K562 (cell line): ENCODE measurements around the gene FBLN7. TPM values are rescaled to one million over a fixed set of nuclear protein-coding genes. Genes with fewer than 3 reads are reported as not detected.

ENCODE experiments used
- ATAC-seq: fragments of 200-7000 bp; cut with Tn5 transposase; 3 replicates; pipeline ENCODE4 v1.9.1; 2020; ENCODE audit warnings: moderate library complexity
- BruUV-seq: library from RNA; stranded (reverse); fragments of 400-500 nt; replicated peaks from 2 replicates; lab custom pipeline; 2021; lab: Mats Ljungman, UMichigan
- CTCF ChIA-PET: fragments of 300-600 bp; formaldehyde crosslinking; extraction: SDS; loops from one replicate; lab custom pipeline; 2021; ENCODE audit warnings: low intra/inter-chr PET ratio; lab: Yijun Ruan, JAX
- POLR2A ChIA-PET: fragments of 300-600, 350-650 bp; sonication (Branson Sonifier 250); formaldehyde crosslinking; extraction: SDS; loops from one replicate; lab custom pipeline; 2021; ENCODE audit warnings: antibody characterized with exemption, inconsistent platforms; lab: Yijun Ruan, JAX
- DNase-seq, 4 experiments: peaks; one replicate each; pipeline versions ENCODE4 v3.0.0 to v3.0.0-alpha.2; 2011 to 2018; ENCODE audit warnings: low spot score in 3 of 4, mixed read lengths in 3 of 4; ENCODE audit errors: extremely low read depth in 1 of 4
- FAIRE-seq: peaks from 2 replicates; lab custom pipeline; 2011; peaks lifted over from hg19 to GRCh38; lab: Jason Lieb, UNC
- H2AFZ ChIP-seq: 2 replicates; pipeline ENCODE4 v1.6.0; 2011; ENCODE audit warnings: low read depth, low read length, control low read depth, inconsistent platforms
- H3K27ac ChIP-seq: fragments of 200-600 bp; 3 replicates; pipeline ENCODE4 v1.8.0; 2011; ENCODE audit warnings: low read depth, mild to moderate bottlenecking, control low read depth, inconsistent platforms, low read length, moderate library complexity, mixed read lengths; ENCODE audit errors: extremely low read depth
- H3K27me3 ChIP-seq, 2 experiments: fragments of 300-600 bp in 1 of 2; 2 replicates in 1 of 2; 3 replicates in 1 of 2; pipeline versions ENCODE4 v1.6.0 to v1.8.0; 2011; ENCODE audit warnings: inconsistent platforms in 2 of 2, low read length in 2 of 2, mild to moderate bottlenecking in 1 of 2, mixed read lengths in 1 of 2, moderate library complexity in 1 of 2; ENCODE audit not compliant: control insufficient read depth in 2 of 2, insufficient read depth in 2 of 2
- H3K36me3 ChIP-seq: fragments of 300-600 bp; 3 replicates; pipeline ENCODE4 v1.8.0; 2011; ENCODE audit warnings: mild to moderate bottlenecking, low read length, inconsistent platforms; ENCODE audit not compliant: control insufficient read depth, insufficient read depth
- H3K4me1 ChIP-seq, 2 experiments: fragments of 200-600 bp in 1 of 2; replicated peaks in 1 of 2; 2 replicates in 1 of 2; 3 replicates in 1 of 2; pipeline versions ENCODE4 v1.5.1 to v1.8.0; 2011; ENCODE audit warnings: inconsistent platforms in 2 of 2, low read length in 2 of 2, mild to moderate bottlenecking in 1 of 2, mixed read lengths in 1 of 2, moderate library complexity in 1 of 2; ENCODE audit not compliant: control insufficient read depth in 2 of 2, insufficient read depth in 2 of 2
- H3K4me2 ChIP-seq: 2 replicates; pipeline ENCODE4 v1.6.1; 2011; ENCODE audit warnings: low read length, control low read depth, inconsistent platforms, mixed read lengths; ENCODE audit not compliant: insufficient read depth
- H3K4me3 ChIP-seq: fragments of 200-600 bp; sonication (generic), shearing (Covaris generic); 2 replicates; pipeline ENCODE4 v1.5.1; 2016; ENCODE audit warnings: control low read depth, inconsistent platforms
- H3K79me2 ChIP-seq: fragments of 200-600 bp; 3 replicates; pipeline ENCODE4 v1.8.0; 2011; ENCODE audit warnings: low read length, inconsistent platforms; ENCODE audit not compliant: control insufficient read depth, insufficient read depth
- H3K9ac ChIP-seq, 2 experiments: 2 replicates each; pipeline versions ENCODE4 v1.6.0 to v1.6.1; 2011; ENCODE audit warnings: low read depth in 2 of 2, low read length in 2 of 2, control low read depth in 1 of 2, inconsistent platforms in 1 of 2, mild to moderate bottlenecking in 1 of 2, mixed read lengths in 1 of 2; ENCODE audit not compliant: insufficient read depth in 1 of 2
- H3K9me1 ChIP-seq: one replicate; pipeline ENCODE4 v1.6.0; 2011; ENCODE audit warnings: inconsistent platforms, mild to moderate bottlenecking, low read length, moderate library complexity; ENCODE audit not compliant: control insufficient read depth, insufficient read depth
- H3K9me3 ChIP-seq: replicated peaks from 2 replicates; pipeline ENCODE4 v1.5.1; 2011; ENCODE audit warnings: low read depth, low read length, inconsistent platforms; ENCODE audit not compliant: control insufficient read depth, insufficient read depth
- H4K20me1 ChIP-seq: replicated peaks from 2 replicates; pipeline ENCODE4 v1.6.1; 2011; ENCODE audit warnings: low read length, inconsistent platforms, mixed read lengths; ENCODE audit not compliant: control insufficient read depth, insufficient read depth
- HMG20A ChIP-seq: fragments of 450-650 bp; formaldehyde crosslinking; conservative IDR thresholded peaks from 2 replicates; pipeline ENCODE4 v1.4.0; 2020; ENCODE audit warnings: mild to moderate bottlenecking, mixed read lengths
- ZSCAN29 ChIP-seq: fragments of 450-650 bp; IDR thresholded peaks from 2 replicates; pipeline ENCODE4 v1.6.1; 2017
- WGBS: fragments of 100-300 bp; shearing (Covaris generic); methylation state at CpG from one replicate; pipeline ENCODE4 v1.1.6; 2016; ENCODE audit warnings: low coverage, mixed read lengths; ENCODE audit not compliant: insufficient coverage; ENCODE audit errors: missing lambda C conversion rate; 5-methylcytosine and 5-hydroxymethylcytosine counted together
- in situ Hi-C: fragments of 300-500 bp; cut with MboI; formaldehyde crosslinking; loops from 4 replicates; pipeline ENCODE4 v1.15.0; 2018; ENCODE audit warnings: inconsistent platforms, mixed read lengths
- intact Hi-C: fragments of 100-400 bp; cut with micrococcal nuclease; formaldehyde crosslinking; loops from 2 replicates; pipeline ENCODE4 v1.14.2; 2022
- polyA plus RNA-seq, 8 experiments: library from polyadenylated mRNA; depleted of rRNA in 4 of 8; stranded (reverse) in 5 of 8; unstranded in 3 of 8; fragments of >200 nt; fragmentation: Nextera tagmentation in 2 of 8; fragmentation: Illumina TruSeq in 1 of 8; extraction: Ambion mirVana in 2 of 8; extraction: Trizol in 1 of 8; gene quantifications; 2 replicates each; pipeline versions ENCODE4 v1.2.1 to v1.2.3, GENCODE V29; 2011 to 2014; ENCODE audit warnings: inconsistent platforms in 1 of 8, missing spikeins in 1 of 8
- total RNA-seq, 7 experiments: library from RNA; depleted of rRNA in 6 of 7; stranded (reverse); fragments of >200 nt in 6 of 7; fragmentation: Illumina TruSeq in 2 of 7; extraction: Trizol in 2 of 7; gene quantifications; 2 replicates each; pipeline versions ENCODE4 v1.2.1 to v1.2.3, GENCODE V29; 2011 to 2021; ENCODE audit warnings: low replicate concordance in 1 of 7
- TF ChIP-seq, protein P1 (sequence below): fragments of 250-450 bp; sonication (Bioruptor Pico); IDR thresholded peaks from 2 replicates; pipeline ENCODE4 v1.4.0; 2020; ENCODE audit warnings: mild to moderate bottlenecking, moderate library complexity
- TF ChIP-seq, protein P2 (sequence below): IDR thresholded peaks from 2 replicates; pipeline ENCODE4 v1.6.1; 2011; ENCODE audit not compliant: insufficient read length; ENCODE audit errors: extremely low read depth
- TF ChIP-seq, protein P3 (sequence below): IDR thresholded peaks from 3 replicates; pipeline ENCODE4 v1.6.1; 2011; ENCODE audit warnings: borderline replicate concordance, mild to moderate bottlenecking, moderate library complexity; ENCODE audit not compliant: insufficient read length; ENCODE audit errors: extremely low read depth

FBLN7 gene
- total and polyA plus RNA-seq, 9 of the 15 experiments (the other 6 are each of a cell fraction or from before 2014, with no cell fraction given) = 0.13 TPM; not detected in 8

DNA sequence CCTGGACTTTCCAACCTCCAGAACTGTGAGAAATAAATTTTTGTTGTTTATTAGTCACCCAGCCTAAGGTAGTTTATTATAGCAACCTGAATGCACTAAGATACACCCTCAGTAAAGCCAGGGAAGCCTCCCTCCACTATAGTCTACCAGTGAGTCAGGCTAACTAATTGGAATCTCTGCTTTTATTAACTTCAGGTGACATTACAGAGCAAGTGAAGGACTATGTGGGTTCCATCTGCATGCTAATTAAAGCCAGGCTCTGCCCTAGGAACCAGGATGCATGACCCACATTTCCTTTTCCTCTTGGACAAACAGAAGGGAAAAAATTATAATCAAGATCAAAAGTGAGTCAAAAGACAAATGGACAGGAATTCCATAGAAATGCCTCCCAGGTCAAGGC is 60.6 kb downstream of the FBLN7 start (continued):
- TF ChIP-seq, protein P1, sequence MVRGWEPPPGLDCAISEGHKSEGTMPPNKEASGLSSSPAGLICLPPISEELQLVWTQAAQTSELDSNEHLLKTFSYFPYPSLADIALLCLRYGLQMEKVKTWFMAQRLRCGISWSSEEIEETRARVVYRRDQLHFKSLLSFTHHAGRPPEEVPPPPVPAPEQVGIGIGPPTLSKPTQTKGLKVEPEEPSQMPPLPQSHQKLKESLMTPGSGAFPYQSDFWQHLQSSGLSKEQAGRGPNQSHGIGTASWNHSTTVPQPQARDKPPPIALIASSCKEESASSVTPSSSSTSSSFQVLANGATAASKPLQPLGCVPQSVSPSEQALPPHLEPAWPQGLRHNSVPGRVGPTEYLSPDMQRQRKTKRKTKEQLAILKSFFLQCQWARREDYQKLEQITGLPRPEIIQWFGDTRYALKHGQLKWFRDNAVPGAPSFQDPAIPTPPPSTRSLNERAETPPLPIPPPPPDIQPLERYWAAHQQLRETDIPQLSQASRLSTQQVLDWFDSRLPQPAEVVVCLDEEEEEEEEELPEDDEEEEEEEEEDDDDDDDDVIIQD (CRISPR knock-in tag) = no peak
- TF ChIP-seq ZSCAN29 (no peak), HMG20A (CRISPR knock-in tag) (no peak)

DNA sequence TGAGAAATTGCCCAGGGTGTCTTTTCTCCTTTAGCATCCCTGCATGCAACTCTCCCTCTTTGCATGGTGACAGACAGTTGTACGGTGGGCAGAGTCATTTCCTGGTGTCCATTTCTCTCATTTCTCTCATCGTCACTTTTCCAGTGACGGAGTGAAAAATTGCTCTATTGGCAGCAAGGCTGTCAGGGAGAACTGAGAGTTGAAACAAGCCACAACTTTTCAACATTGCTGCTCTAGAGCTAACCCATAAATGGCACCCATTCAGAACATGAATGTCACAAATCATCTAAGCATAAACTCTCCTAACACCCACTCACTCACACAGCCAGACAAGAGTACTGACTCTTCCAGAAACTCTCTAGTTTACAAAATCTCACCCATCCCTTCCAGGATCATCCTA is 61.0 kb downstream of the FBLN7 start:
- in situ Hi-C loops = no loop called here

More for the DNA sequence above, 61.0 kb downstream of the FBLN7 start:
- Histone ChIP-seq H2AFZ (no peak overlapping the region), H4K20me1 (no peaks in the 10 kb centered on the region), H3K4me1 (peaks cover 0 to 5% of the 10 kb centered on the region in 2 experiments; a peak in 1 of 5 replicates), H3K27me3 (peaks cover 0 to 5% of the 10 kb centered on the region in 2 experiments; a peak in 1 of 5 replicates), H3K4me3 (no peak overlapping the region), H3K9ac (no peak overlapping the region), H3K36me3 (no peaks in the 10 kb centered on the region), H3K4me2 (no peak overlapping the region), H3K9me1 (no peaks in the 10 kb centered on the region), H3K27ac (no peak overlapping the region), H3K9me3 (peaks cover 9% of the 10 kb centered on the region), H3K79me2 (no peaks in the 10 kb centered on the region)
- TF ChIP-seq, protein P2, sequence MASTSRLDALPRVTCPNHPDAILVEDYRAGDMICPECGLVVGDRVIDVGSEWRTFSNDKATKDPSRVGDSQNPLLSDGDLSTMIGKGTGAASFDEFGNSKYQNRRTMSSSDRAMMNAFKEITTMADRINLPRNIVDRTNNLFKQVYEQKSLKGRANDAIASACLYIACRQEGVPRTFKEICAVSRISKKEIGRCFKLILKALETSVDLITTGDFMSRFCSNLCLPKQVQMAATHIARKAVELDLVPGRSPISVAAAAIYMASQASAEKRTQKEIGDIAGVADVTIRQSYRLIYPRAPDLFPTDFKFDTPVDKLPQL = no peak
- TF ChIP-seq, protein P3, sequence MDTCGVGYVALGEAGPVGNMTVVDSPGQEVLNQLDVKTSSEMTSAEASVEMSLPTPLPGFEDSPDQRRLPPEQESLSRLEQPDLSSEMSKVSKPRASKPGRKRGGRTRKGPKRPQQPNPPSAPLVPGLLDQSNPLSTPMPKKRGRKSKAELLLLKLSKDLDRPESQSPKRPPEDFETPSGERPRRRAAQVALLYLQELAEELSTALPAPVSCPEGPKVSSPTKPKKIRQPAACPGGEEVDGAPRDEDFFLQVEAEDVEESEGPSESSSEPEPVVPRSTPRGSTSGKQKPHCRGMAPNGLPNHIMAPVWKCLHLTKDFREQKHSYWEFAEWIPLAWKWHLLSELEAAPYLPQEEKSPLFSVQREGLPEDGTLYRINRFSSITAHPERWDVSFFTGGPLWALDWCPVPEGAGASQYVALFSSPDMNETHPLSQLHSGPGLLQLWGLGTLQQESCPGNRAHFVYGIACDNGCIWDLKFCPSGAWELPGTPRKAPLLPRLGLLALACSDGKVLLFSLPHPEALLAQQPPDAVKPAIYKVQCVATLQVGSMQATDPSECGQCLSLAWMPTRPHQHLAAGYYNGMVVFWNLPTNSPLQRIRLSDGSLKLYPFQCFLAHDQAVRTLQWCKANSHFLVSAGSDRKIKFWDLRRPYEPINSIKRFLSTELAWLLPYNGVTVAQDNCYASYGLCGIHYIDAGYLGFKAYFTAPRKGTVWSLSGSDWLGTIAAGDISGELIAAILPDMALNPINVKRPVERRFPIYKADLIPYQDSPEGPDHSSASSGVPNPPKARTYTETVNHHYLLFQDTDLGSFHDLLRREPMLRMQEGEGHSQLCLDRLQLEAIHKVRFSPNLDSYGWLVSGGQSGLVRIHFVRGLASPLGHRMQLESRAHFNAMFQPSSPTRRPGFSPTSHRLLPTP = no peak
- BruUV-seq = no TSS peak
- intact Hi-C loops = no loop called here
- WGBS = 0% methylated on average over 3 of the region's 3 CpGs
- ChIA-PET CTCF (no interaction called here), POLR2A (no interaction called here)
- ATAC-seq = no peak
- no peak for FAIRE-seq
- no peak for DNase-seq
